ENCODE data around the gene MAGI2.

DNA sequence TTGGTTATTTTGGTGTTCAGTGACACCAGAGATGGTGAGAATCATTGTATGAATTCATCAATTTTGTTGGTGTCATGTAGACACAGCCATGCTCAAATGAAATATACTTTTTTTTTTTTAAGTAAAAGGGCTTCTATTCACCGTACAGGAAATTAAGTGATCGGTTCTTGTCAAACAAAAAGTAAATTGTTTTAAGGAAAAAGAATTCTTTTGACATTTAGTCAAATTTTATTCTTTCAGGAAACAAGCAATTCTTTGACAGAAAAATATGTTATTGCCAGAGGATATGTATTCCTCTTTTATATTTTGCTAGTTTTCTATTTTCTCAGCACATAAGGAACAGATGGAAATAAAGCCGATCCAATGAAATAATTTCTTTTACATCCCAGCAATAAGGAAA is 551.9 kb downstream of the MAGI2 start:
- TF ChIP-seq POLR2A (IDR thresholded peaks at IDR 0.05; ENCODE audit: low read length), result no peak
- TF ChIP-seq GATA1 (IDR thresholded peaks at IDR 0.05; ENCODE audit: low read depth, low read length), result no peak
